SK-N-SH (cell line): ENCODE measurements around the gene ARHGDIA. TPM values are rescaled to one million over a fixed set of nuclear protein-coding genes. Genes with fewer than 3 reads are reported as not detected.

Source experiments
- CTCF ChIA-PET: fragments of 300-600, 350-600 bp; formaldehyde crosslinking; extraction: SDS; loops from one replicate; lab custom pipeline; 2021; lab: Yijun Ruan, JAX
- POLR2A ChIA-PET: fragments of 350-600 bp; sonication (Branson Sonifier 250); formaldehyde crosslinking; extraction: SDS; loops from one replicate; lab custom pipeline; 2020; ENCODE audit warnings: antibody characterized with exemption, inconsistent platforms; lab: Yijun Ruan, JAX
- DNase-seq: peaks from one replicate; pipeline ENCODE4 v3.0.0; 2012
- H2AFZ ChIP-seq: fragments of 200-600 bp; sonication (generic); 2 replicates; pipeline ENCODE4 v1.8.1; 2016; ENCODE audit warnings: antibody characterized with exemption, mild to moderate bottlenecking, low read depth
- H3F3A ChIP-seq: fragments of 200-600 bp; sonication (generic); replicated peaks from 2 replicates; pipeline ENCODE3; 2016; ENCODE audit warnings: antibody characterized with exemption, mild to moderate bottlenecking; ENCODE audit not compliant: insufficient read depth
- H3K27ac ChIP-seq, 2 experiments: fragments of 200-500 bp in 1 of 2; fragments of 200-600 bp in 1 of 2; sonication (Bioruptor generic) in 1 of 2; sonication (generic), shearing (Covaris generic) in 1 of 2; 2 replicates each; pipeline versions ENCODE4 v1.5.1 to v1.6.1; 2014 to 2016; ENCODE audit warnings: low read depth in 2 of 2, inconsistent platforms in 1 of 2, low read length in 1 of 2, mild to moderate bottlenecking in 1 of 2, mixed read lengths in 1 of 2
- H3K27me3 ChIP-seq: fragments of 200-600 bp; sonication (generic), shearing (Covaris generic); 2 replicates; pipeline ENCODE4 v1.6.1; 2016; ENCODE audit warnings: mixed run types; ENCODE audit not compliant: insufficient read depth
- H3K36me3 ChIP-seq, 2 experiments: fragments of 200-500 bp in 1 of 2; fragments of 200-600 bp in 1 of 2; sonication (Bioruptor generic) in 1 of 2; sonication (generic) in 1 of 2; replicated peaks in 1 of 2; 2 replicates each; pipeline versions ENCODE3 to v1.5.1; 2014 to 2016; ENCODE audit warnings: low read length in 1 of 2, mild to moderate bottlenecking in 1 of 2; ENCODE audit not compliant: insufficient read depth in 2 of 2, control insufficient read depth in 1 of 2
- H3K4me1 ChIP-seq, 2 experiments: fragments of 200-500 bp in 1 of 2; fragments of 200-600 bp in 1 of 2; sonication (Bioruptor generic) in 1 of 2; sonication (generic), shearing (Covaris generic) in 1 of 2; 2 replicates each; pipeline versions ENCODE4 v1.5.1 to v1.6.1; 2014 to 2016; ENCODE audit warnings: low read depth in 1 of 2, low read length in 1 of 2, mixed run types in 1 of 2; ENCODE audit not compliant: insufficient read depth in 2 of 2, control insufficient read depth in 1 of 2
- H3K4me2 ChIP-seq: fragments of 200-600 bp; sonication (generic), shearing (Covaris generic); 2 replicates; pipeline ENCODE4 v1.6.1; 2017; ENCODE audit warnings: mixed run types
- H3K4me3 ChIP-seq, 2 experiments: fragments of 200-500 bp in 1 of 2; fragments of 200-600 bp in 1 of 2; sonication (Bioruptor generic) in 1 of 2; sonication (generic), shearing (Covaris generic) in 1 of 2; 2 replicates each; pipeline versions ENCODE4 v1.5.1 to v1.8.1; 2014 to 2016; ENCODE audit warnings: low read depth in 2 of 2, inconsistent platforms in 1 of 2, low read length in 1 of 2, mild to moderate bottlenecking in 1 of 2, mixed read lengths in 1 of 2, moderate library complexity in 1 of 2
- H3K79me2 ChIP-seq: fragments of 200-600 bp; sonication (generic); 2 replicates; pipeline ENCODE4 v1.8.1; 2017; ENCODE audit warnings: mild to moderate bottlenecking; ENCODE audit not compliant: insufficient read depth
- H3K9ac ChIP-seq: fragments of 200-600 bp; sonication (generic); 2 replicates; pipeline ENCODE4 v1.6.1; 2017; ENCODE audit warnings: mixed run types
- H3K9me2 ChIP-seq: fragments of 200-600 bp; sonication (generic); 2 replicates; pipeline ENCODE4 v1.6.1; 2017; ENCODE audit warnings: mixed run types
- H3K9me3 ChIP-seq: fragments of 200-600 bp; sonication (generic); 2 replicates; pipeline ENCODE4 v1.6.1; 2017; ENCODE audit warnings: mixed run types, mild to moderate bottlenecking, moderate library complexity
- H4K20me1 ChIP-seq: fragments of 200-600 bp; sonication (generic); 2 replicates; pipeline ENCODE4 v1.6.1; 2017; ENCODE audit warnings: mild to moderate bottlenecking, mixed run types; ENCODE audit not compliant: insufficient read depth
- EP300 ChIP-seq, 2 experiments: IDR thresholded peaks; 2 replicates each; pipeline versions ENCODE4 v1.4.0 to v1.6.1; 2012; ENCODE audit warnings: borderline replicate concordance in 1 of 2, low read depth in 1 of 2, low read length in 1 of 2
- JUND ChIP-seq: IDR thresholded peaks from 2 replicates; pipeline ENCODE4 v1.4.0; 2012
- MEF2A ChIP-seq: IDR thresholded peaks from 2 replicates; pipeline ENCODE4 v1.4.0; 2012; ENCODE audit warnings: low read depth, borderline replicate concordance
- MXI1 ChIP-seq: IDR thresholded peaks from 2 replicates; pipeline ENCODE4 v1.6.1; 2012; ENCODE audit warnings: mild to moderate bottlenecking, low read depth, low read length, improper control_type of control experiment
- NFIC ChIP-seq: IDR thresholded peaks from 2 replicates; pipeline ENCODE4 v1.4.0; 2012; ENCODE audit warnings: borderline replicate concordance
- NRF1 ChIP-seq: IDR thresholded peaks from 2 replicates; pipeline ENCODE4 v1.6.1; 2012; ENCODE audit warnings: low read depth, mild to moderate bottlenecking, low read length
- POLR2AphosphoS5 ChIP-seq: IDR thresholded peaks from 2 replicates; pipeline ENCODE4 v1.6.1; 2012; ENCODE audit warnings: low read depth, low read length
- RFX5 ChIP-seq: IDR thresholded peaks from 2 replicates; pipeline ENCODE4 v1.6.1; 2012; ENCODE audit warnings: mild to moderate bottlenecking, improper control_type of control experiment, low read length
- SIN3A ChIP-seq: IDR thresholded peaks from 2 replicates; pipeline ENCODE4 v1.6.1; 2012; ENCODE audit warnings: low read depth, mild to moderate bottlenecking, low read length, moderate library complexity, borderline replicate concordance
- TAF1 ChIP-seq: IDR thresholded peaks from 2 replicates; pipeline ENCODE4 v1.6.1; 2012; ENCODE audit warnings: low read depth, mild to moderate bottlenecking, low read length, moderate library complexity, borderline replicate concordance
- TEAD4 ChIP-seq: IDR thresholded peaks from 2 replicates; pipeline ENCODE4 v1.4.0; 2012; ENCODE audit warnings: mild to moderate bottlenecking, borderline replicate concordance; ENCODE audit not compliant: insufficient read depth
- WGBS: methylation state at CpG from one replicate; pipeline ENCODE4 v1.1.6; 2017; ENCODE audit warnings: low lambda C conversion rate; 5-methylcytosine and 5-hydroxymethylcytosine counted together
- polyA plus RNA-seq, 3 experiments: library from polyadenylated mRNA; depleted of rRNA; stranded (reverse); fragments of >200 nt; gene quantifications; 2 replicates each; pipeline ENCODE4 v1.2.3, GENCODE V29; 2012
- TF ChIP-seq, protein P1 (sequence below): IDR thresholded peaks from 2 replicates; pipeline ENCODE4 v1.6.1; 2012; ENCODE audit warnings: mild to moderate bottlenecking, low read depth, low read length, moderate library complexity
- TF ChIP-seq, protein P2 (sequence below): fragments of 150-350 bp; IDR thresholded peaks from 2 replicates; pipeline ENCODE4 v1.6.1; 2016; ENCODE audit warnings: mild to moderate bottlenecking, low read depth, low read length

ARHGDIA gene
- polyA plus RNA-seq, 1 of the 3 experiments (the other 2 are of a cell fraction), result 385 TPM

DNA sequence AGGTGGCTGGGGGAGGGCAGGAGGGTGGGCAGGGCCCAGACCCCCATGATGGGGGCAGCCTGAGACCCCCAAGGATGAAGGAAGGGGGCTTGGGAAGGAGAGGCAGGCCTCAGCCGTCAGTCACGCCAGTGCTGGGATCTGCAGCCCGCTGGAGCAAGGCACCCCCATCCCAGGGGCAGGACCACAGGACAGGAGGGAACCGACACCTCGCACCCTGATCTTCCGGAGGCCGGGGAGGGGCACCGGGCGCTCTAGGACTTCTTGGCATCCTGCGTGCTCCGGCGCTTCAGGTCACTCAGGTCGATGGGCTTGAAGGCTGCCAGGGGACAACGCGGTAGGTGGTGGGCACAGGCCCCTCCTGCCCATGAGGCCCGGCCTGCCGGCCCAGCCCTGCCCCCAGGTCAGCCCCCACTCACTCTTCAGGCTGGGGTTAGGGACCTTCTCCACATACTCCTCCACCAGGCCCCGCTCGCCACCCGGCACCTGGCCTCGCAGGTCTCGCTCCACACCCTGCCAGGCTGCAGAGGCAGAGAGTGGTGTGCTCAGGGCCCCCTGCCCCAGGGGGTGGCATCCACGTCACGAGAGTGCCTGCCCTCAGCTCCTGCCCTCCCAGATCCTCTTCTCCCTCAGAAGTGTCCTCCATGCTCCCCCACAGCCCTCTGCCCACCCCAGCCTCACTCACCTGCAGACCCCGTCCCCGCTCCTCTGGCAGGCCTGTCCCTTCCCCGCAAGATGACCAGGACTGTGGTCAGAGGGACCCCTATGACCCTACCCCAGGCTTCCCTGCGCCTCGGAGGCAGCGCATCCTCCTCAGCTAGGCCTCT, 47.9 kb downstream of the ARHGDIA start:
- no peak overlapping the region for H3K4me3 ChIP-seq
- H3K27ac ChIP-seq, result no peak overlapping the region
- peaks cover 0 to 11% of the 10 kb centered on the region in 2 experiments; a peak in 1 of 4 replicates for H3K4me1 ChIP-seq
- no peak overlapping the region for H3K4me2 ChIP-seq
- no peak for TF ChIP-seq SIN3A
- TF ChIP-seq RFX5, result no peak
- TF ChIP-seq TEAD4, result no peak
- TF ChIP-seq POLR2AphosphoS5, result no peak
- TF ChIP-seq NFIC, result no peak
- TF ChIP-seq MEF2A, result no peak
- TF ChIP-seq, protein P1, sequence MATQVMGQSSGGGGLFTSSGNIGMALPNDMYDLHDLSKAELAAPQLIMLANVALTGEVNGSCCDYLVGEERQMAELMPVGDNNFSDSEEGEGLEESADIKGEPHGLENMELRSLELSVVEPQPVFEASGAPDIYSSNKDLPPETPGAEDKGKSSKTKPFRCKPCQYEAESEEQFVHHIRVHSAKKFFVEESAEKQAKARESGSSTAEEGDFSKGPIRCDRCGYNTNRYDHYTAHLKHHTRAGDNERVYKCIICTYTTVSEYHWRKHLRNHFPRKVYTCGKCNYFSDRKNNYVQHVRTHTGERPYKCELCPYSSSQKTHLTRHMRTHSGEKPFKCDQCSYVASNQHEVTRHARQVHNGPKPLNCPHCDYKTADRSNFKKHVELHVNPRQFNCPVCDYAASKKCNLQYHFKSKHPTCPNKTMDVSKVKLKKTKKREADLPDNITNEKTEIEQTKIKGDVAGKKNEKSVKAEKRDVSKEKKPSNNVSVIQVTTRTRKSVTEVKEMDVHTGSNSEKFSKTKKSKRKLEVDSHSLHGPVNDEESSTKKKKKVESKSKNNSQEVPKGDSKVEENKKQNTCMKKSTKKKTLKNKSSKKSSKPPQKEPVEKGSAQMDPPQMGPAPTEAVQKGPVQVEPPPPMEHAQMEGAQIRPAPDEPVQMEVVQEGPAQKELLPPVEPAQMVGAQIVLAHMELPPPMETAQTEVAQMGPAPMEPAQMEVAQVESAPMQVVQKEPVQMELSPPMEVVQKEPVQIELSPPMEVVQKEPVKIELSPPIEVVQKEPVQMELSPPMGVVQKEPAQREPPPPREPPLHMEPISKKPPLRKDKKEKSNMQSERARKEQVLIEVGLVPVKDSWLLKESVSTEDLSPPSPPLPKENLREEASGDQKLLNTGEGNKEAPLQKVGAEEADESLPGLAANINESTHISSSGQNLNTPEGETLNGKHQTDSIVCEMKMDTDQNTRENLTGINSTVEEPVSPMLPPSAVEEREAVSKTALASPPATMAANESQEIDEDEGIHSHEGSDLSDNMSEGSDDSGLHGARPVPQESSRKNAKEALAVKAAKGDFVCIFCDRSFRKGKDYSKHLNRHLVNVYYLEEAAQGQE, result no peak
- no peak for TF ChIP-seq TAF1
- TF ChIP-seq EP300 (IDR thresholded peaks at IDR 0.05; ENCODE audit: borderline replicate concordance in 1 of 2, low read depth in 1 of 2, low read length in 1 of 2), result no peak
- TF ChIP-seq MXI1, result no peak
- TF ChIP-seq JUND, result no peak
- TF ChIP-seq, protein P2, sequence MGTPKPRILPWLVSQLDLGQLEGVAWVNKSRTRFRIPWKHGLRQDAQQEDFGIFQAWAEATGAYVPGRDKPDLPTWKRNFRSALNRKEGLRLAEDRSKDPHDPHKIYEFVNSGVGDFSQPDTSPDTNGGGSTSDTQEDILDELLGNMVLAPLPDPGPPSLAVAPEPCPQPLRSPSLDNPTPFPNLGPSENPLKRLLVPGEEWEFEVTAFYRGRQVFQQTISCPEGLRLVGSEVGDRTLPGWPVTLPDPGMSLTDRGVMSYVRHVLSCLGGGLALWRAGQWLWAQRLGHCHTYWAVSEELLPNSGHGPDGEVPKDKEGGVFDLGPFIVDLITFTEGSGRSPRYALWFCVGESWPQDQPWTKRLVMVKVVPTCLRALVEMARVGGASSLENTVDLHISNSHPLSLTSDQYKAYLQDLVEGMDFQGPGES, result no peak
- no peak for TF ChIP-seq NRF1
- TF ChIP-seq, all 33 proteins: peak for 0
- H3K27me3 ChIP-seq, result no peaks in the 10 kb centered on the region
- DNase-seq, result no peak
- ChIA-PET POLR2A (no interaction called here), CTCF (interaction anchor here (1.1 to 2.6 kb wide), 4 partner anchors 11 to 101 kb away, joined by 3 to 17 read pairs (median 4); no protein-coding TSS in a partner anchor)
- H2AFZ ChIP-seq, result no peak overlapping the region
- peaks cover 13% of the 10 kb centered on the region; the same call in 1 of the 2 replicates for H4K20me1 ChIP-seq
- no peaks in the 10 kb centered on the region for H3K9me2 ChIP-seq
- H3K9ac ChIP-seq, result no peak overlapping the region
- no peaks in the 10 kb centered on the region for H3K9me3 ChIP-seq
- H3K79me2 ChIP-seq, result peaks cover 14% of the 10 kb centered on the region
- H3K36me3 ChIP-seq, result peaks cover 0 to 5% of the 10 kb centered on the region in 2 experiments
- 97% methylated on average over 24 of the region's 30 CpGs for WGBS
- peaks cover 3% of the 10 kb centered on the region for H3F3A ChIP-seq
